Measurements from ENCODE around the gene RCSD1.

Gene RCSD1

DNA sequence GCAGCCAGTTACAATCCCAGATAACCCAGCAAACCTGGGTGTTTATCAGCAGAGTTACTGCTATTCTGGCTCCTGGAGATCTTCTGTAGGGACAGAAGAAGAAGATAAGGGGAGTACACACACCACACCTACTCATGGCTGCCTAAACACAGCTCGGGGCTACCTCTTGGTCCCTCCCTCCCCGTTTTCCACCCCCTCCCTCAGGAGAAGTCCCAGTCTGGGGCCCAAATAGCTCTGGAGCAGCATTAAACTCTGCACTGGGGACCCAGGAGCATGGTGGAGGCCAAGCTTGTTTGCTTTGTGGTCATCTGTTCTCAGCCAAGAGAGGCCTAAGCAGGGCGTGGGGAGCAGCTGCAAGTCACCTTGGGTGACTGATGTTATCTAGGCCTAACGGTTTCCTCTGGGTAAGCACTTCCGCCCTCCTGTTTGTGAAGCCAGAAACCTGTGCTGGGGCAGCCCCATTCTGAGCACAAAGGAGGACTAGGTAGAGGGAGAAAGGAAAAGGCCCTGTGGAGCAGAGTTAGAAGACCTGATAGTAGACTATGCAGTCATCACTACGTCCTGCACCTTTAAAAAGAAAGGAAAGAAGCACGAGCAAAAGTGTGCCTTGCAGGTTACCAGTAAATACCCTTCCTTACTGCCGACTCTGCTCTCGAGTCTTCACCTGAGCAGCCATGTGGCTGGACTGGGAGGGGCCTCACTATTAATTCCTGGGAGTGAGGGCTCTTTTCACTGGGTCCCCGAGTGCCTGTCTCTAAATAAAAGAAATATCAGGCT, 2.0 kb upstream of the RCSD1 start:
- TF ChIP-seq GATA2 (IDR thresholded peaks at IDR 0.05; ENCODE audit: low read depth, low read length) (0 out of 2 replicates have a peak, but pooled peaks have one; percentile 17), GATA3 (IDR thresholded peaks at IDR 0.05; ENCODE audit: low read depth, low read length) (no peak)

DNA sequence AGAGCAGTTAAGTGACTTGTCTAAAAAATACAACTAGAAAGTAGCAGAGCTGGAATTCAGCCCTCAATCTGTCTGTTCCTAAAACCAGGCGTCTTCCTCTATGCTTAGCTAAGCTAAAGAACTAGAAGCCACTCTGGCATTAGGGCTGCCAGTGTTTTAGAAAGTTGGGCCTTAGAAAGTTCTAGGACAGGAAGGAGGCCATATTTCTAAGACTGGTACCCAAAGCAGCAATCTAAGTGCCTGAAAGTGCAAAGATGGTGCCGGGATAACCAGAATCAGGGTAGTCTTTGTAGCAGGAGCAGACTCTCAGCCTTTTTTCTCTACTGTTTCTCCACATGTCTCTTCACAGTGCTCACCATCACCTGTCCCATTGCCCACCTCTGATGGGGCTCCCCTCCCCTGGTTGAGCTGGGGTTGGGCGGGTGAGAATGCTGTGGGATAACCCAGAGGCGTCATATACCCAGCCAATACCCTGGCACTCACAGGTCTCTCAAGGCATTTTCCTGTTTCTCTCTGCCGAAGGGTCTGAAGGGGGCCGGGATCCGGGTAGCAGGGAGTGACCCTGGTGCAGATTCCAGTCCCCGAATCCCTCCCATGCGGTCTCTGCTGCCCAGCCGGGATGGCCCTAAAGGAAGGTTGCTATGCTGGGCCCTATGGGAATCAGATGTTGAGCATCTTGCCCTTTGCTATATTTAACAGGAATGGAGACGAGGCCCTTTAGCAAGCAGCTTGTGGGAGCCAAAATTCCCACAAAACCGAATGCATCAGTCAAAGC, 1.1 kb upstream of the RCSD1 start:
- TF ChIP-seq GATA2 (IDR thresholded peaks at IDR 0.05; ENCODE audit: low read depth, low read length) = no peak
- no peak for TF ChIP-seq GATA3 (IDR thresholded peaks at IDR 0.05; ENCODE audit: low read depth, low read length)

- TF ChIP-seq GATA3 (IDR thresholded peaks at IDR 0.05; ENCODE audit: low read depth, low read length) (no peak), GATA2 (IDR thresholded peaks at IDR 0.05; ENCODE audit: low read depth, low read length) (no peak)
Observed at GRCh38 chr1:167630568-167631385, 745 bp downstream of the RCSD1 start.

- TF ChIP-seq GATA3 (IDR thresholded peaks at IDR 0.05; ENCODE audit: low read depth, low read length) (no peak), GATA2 (IDR thresholded peaks at IDR 0.05; ENCODE audit: low read depth, low read length) (no peak)
Observed at GRCh38 chr1:167631386-167631935, 1.4 kb downstream of the RCSD1 start.

- no peak for TF ChIP-seq GATA2 (IDR thresholded peaks at IDR 0.05; ENCODE audit: low read depth, low read length)
- no peak for TF ChIP-seq GATA3 (IDR thresholded peaks at IDR 0.05; ENCODE audit: low read depth, low read length)
Observed at GRCh38 chr1:167631936-167632614, 2.0 kb downstream of the RCSD1 start.

DNA sequence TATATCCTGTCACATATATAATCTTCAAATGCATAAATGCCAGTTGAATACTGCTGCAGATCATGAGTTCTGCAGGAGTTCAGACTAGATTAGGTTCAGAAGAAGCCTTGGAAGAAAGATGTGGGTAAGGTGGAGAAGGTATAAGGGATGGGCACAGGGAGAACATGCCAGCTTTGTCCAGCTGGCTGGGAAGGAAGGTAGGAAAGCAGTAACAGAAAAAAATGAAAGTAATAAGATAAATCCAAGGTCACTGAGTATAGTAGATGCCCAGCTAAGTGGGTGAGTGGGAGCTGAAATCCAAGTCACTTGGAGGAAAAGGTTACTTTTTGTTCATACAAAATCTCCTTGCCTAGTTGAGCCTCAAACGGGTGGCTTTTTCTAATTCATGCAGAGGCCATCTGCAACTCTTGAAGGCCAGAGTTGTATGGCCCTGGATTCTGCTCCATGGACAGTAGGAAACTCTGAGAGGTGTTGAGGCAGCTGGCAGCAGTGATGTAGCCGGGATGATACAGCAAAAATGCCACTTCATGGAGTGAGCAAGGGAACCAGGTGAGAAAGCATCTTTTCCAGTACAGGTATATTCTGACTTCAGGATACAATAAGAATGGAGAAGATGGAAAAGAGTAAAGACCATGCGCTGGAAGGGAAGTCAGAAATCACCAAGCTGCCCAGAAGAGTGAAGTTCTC, 3.4 kb downstream of the RCSD1 start:
- TF ChIP-seq GATA2 (IDR thresholded peaks at IDR 0.05; ENCODE audit: low read depth, low read length) = no peak
- TF ChIP-seq GATA3 (IDR thresholded peaks at IDR 0.05; ENCODE audit: low read depth, low read length) = no peak

DNA sequence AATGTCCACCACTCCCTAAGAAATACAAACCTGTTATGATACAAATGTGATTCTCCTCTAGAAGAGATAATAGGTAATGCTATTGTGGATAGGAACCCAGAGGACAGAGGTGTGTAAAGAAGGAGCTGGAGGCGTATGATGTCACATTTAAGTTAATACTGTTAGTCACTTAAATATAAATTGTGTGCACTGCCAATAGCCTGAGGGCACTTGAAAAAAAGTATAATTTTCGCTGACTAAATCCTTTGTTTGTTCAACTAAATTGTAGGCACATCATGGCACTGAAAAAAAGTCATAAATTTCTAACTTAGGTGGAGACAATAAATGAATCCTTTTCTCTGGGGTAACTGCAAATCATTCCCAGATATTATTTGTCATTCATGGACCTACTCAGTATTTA, 4.4 kb downstream of the RCSD1 start:
- TF ChIP-seq GATA2 (IDR thresholded peaks at IDR 0.05; ENCODE audit: low read depth, low read length) (no peak), GATA3 (IDR thresholded peaks at IDR 0.05; ENCODE audit: low read depth, low read length) (no peak)

DNA sequence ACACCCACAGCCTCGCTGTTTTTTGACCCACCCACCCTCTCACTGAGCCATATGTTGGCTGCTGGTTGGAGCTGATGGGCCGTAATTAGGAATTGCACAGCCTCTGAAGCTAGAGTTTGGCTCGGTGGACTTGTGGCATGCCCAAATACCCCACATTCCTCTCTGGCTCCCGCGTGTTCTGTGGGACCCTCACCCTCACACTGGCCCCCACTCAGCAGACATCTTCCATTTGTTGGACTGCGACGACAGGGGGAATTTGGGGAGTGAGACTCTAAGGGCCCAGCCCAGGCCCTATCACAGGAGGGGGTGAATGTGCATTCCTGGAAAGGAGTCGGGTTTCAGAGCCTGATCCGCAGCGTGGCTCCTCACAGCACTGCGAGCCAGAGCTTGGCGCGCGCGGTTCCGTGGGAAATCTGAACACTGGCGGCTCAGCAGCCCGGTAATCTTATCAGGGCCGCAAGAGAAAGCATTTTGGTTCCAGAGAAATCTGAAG, 5.2 kb downstream of the RCSD1 start:
- no peak for TF ChIP-seq GATA2 (IDR thresholded peaks at IDR 0.05; ENCODE audit: low read depth, low read length)
- no peak for TF ChIP-seq GATA3 (IDR thresholded peaks at IDR 0.05; ENCODE audit: low read depth, low read length)

DNA sequence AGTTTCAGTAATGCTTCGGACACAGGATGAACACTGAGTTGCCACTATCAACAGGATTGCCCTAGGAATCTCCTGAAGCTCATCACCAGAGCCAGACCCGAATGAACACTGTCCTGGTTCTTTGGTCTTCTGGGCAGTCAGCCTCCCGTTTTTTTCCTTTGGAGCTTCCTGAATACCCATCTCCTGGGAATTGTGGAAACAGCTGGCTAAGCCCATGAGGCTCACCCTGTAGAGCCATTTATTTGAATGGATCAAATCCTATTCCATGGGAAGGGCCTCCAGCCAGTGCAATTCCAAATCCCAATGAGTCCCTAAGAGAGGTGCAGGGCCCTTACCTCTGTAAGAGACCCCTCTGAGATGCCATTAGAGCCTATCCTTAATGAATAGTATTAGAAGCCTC, 5.9 kb downstream of the RCSD1 start:
- TF ChIP-seq GATA3 (IDR thresholded peaks at IDR 0.05; ENCODE audit: low read depth, low read length) = no peak
- TF ChIP-seq GATA2 (IDR thresholded peaks at IDR 0.05; ENCODE audit: low read depth, low read length) = no peak

DNA sequence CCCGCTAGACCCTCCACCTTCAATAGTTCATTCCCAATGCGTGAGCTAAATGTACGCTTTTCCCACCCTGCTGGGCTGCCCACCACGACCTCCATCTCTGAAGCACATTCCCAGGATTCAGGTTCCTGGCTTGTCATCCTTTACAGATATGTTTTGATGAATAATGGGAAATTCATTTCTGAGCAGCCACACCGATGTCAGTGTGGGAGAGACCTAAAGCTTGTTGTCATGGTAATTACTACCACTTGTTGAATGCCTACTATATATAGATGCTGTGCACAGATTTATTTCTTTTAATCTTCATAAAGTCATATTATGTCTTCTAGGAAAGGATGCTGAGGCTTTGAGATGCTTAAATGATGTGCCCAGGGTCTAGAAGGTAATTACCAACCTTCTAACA, 8.0 kb downstream of the RCSD1 start:
- TF ChIP-seq GATA3 (IDR thresholded peaks at IDR 0.05; ENCODE audit: low read depth, low read length) (no peak), GATA2 (IDR thresholded peaks at IDR 0.05; ENCODE audit: low read depth, low read length) (no peak)

DNA sequence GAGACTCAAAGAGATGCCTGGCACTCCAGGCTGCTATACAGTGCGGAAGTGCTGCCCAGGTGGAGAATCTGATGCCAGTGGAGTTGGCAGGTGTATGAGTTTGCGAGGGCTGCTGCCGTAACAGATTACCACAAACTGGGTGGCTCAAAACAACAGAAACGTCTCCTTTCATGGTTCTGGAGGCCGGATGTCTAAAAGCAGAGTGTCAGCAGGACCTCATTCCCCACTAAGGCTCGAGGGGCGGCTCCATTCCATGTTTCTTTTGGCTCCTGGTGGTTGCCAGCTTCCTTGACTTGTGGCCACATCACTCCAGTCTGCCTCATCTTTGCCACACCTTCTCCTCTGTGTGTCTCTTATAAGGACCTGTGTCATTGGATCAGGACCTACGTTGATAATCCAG, 10.0 kb downstream of the RCSD1 start:
- no peak for TF ChIP-seq GATA2 (IDR thresholded peaks at IDR 0.05; ENCODE audit: low read depth, low read length)
- no peak for TF ChIP-seq GATA3 (IDR thresholded peaks at IDR 0.05; ENCODE audit: low read depth, low read length)

DNA sequence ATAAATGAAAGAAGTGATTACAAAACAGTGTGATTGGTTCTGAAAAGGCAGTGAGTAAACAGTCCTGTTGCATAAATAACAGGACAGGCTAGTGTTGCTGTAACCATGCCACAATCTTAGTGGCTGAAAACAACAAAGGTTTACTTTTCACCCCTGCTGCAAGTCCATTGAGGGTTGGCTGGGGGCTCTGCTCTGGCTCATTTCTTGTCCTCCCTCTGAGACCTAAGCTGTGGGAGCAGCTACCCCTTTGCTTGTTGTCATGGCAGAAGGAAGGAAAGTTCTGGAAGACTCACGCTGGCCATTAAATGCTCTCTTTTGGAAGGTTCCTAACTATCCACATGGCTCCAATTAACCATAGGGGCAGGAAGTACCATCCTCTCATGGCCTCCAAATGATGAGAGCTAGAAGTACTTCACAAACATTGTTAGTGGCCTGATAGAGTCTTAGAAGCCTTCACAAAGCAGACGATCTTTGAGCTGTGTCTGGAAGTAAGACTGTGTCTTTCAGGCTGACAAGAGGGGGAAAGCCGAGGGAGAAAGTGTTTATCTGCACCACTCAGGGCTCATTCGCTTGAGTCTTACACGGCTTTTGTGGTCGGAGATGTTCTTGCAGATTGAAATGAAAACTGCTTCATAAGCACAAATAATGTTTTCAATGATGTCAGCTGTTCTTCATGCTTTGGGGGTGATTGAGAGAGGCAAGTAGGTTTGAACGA, 11.9 kb downstream of the RCSD1 start:
- TF ChIP-seq GATA2 (IDR thresholded peaks at IDR 0.05; ENCODE audit: low read depth, low read length) = no peak
- TF ChIP-seq GATA3 (IDR thresholded peaks at IDR 0.05; ENCODE audit: low read depth, low read length) = no peak
